ENCODE data around the gene KCNMB2.
"Not testable (repeated sequence)": the region's sequence is repeated elsewhere in the genome, so short reads cannot be mapped to it uniquely, and the experiment has no call there.

Gene KCNMB2

GRCh38 chr3:178859386-178859785, 323.1 kb downstream of the KCNMB2 start:
- no peak overlapping the region for H3K4me3 ChIP-seq (ENCODE audit: low read length)
- H3K9me3 ChIP-seq (ENCODE audit: control insufficient read depth, insufficient read depth, low read length): no peaks in the 10 kb centered on the region
- H3K27ac ChIP-seq (ENCODE audit: low read depth, low read length): no peak overlapping the region

GRCh38 chr3:178859900-178860436, 323.7 kb downstream of the KCNMB2 start:
- H4K20me1 ChIP-seq (ENCODE audit: control insufficient read depth, insufficient read depth, low read depth, low read length); H3K9me2 ChIP-seq (replicated peaks; ENCODE audit: control insufficient read depth, low read length); H3F3A ChIP-seq (ENCODE audit: control insufficient read depth, insufficient read depth); H3K4me2 ChIP-seq (ENCODE audit: low read length); H3K9me3 ChIP-seq (ENCODE audit: control insufficient read depth, insufficient read depth, low read length); H3K36me3 ChIP-seq (ENCODE audit: control insufficient read depth, low read length); H3K4me3 ChIP-seq (ENCODE audit: low read length); H3K79me2 ChIP-seq (ENCODE audit: control insufficient read depth, low read length); H3K27ac ChIP-seq (ENCODE audit: low read depth, low read length); H3K4me1 ChIP-seq (ENCODE audit: control insufficient read depth, low read length); H3K27me3 ChIP-seq (ENCODE audit: control insufficient read depth, low read length): not testable (repeated sequence)

More at GRCh38 chr3:178859386-178859785, 323.1 kb downstream of the KCNMB2 start:
- Histone ChIP-seq H3K27me3 (ENCODE audit: control insufficient read depth, low read length) (no peaks in the 10 kb centered on the region), H3K4me2 (ENCODE audit: low read length) (no peak overlapping the region), H4K20me1 (ENCODE audit: control insufficient read depth, insufficient read depth, low read depth, low read length) (no peaks in the 10 kb centered on the region), H3K4me1 (ENCODE audit: control insufficient read depth, low read length) (no peaks in the 10 kb centered on the region), H3K79me2 (ENCODE audit: control insufficient read depth, low read length) (no peaks in the 10 kb centered on the region), H3K36me3 (ENCODE audit: control insufficient read depth, low read length) (no peaks in the 10 kb centered on the region), H3K9me2 (replicated peaks; ENCODE audit: control insufficient read depth, low read length) (no peaks in the 10 kb centered on the region), H3F3A (ENCODE audit: control insufficient read depth, insufficient read depth) (no peaks in the 10 kb centered on the region)
- no peak for TF ChIP-seq EZH2phosphoT487 (IDR thresholded peaks at IDR 0.05; ENCODE audit: borderline replicate concordance, low read length)
- TF ChIP-seq, protein P1, sequence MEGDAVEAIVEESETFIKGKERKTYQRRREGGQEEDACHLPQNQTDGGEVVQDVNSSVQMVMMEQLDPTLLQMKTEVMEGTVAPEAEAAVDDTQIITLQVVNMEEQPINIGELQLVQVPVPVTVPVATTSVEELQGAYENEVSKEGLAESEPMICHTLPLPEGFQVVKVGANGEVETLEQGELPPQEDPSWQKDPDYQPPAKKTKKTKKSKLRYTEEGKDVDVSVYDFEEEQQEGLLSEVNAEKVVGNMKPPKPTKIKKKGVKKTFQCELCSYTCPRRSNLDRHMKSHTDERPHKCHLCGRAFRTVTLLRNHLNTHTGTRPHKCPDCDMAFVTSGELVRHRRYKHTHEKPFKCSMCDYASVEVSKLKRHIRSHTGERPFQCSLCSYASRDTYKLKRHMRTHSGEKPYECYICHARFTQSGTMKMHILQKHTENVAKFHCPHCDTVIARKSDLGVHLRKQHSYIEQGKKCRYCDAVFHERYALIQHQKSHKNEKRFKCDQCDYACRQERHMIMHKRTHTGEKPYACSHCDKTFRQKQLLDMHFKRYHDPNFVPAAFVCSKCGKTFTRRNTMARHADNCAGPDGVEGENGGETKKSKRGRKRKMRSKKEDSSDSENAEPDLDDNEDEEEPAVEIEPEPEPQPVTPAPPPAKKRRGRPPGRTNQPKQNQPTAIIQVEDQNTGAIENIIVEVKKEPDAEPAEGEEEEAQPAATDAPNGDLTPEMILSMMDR (IDR thresholded peaks at IDR 0.05; ENCODE audit: low read depth, low read length, poor library complexity, severe bottlenecking): no peak

DNA sequence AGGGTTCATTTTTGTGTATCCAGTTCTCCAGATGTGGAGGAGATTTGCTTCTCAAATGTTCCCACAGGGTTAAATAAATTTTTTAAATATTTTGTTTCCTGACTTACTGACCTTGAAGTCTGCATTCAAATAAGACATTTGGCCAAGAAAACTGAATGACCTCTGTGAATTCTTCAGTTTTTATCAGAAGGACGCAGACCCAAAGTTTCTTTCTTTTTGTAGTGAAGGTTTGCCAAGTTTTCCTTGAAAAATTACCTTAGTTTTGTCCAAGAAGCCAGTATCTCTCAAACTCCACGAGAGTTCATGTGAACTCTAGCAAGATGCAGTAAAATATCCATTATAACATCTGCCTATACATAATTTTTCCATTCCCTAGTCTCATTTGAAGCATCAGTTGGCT, 332.4 kb downstream of the KCNMB2 start:
- H3K4me3 ChIP-seq (ENCODE audit: low read length): no peak overlapping the region
- TF ChIP-seq, protein P1 (IDR thresholded peaks at IDR 0.05; ENCODE audit: low read depth, low read length, poor library complexity, severe bottlenecking): no peak
- no peaks in the 10 kb centered on the region for H3K36me3 ChIP-seq (ENCODE audit: control insufficient read depth, low read length)
- no peaks in the 10 kb centered on the region for H3K79me2 ChIP-seq (ENCODE audit: control insufficient read depth, low read length)
- H3K4me2 ChIP-seq (ENCODE audit: low read length): no peak overlapping the region
- no peak overlapping the region for H3K27ac ChIP-seq (ENCODE audit: low read depth, low read length)
- no peaks in the 10 kb centered on the region for H4K20me1 ChIP-seq (ENCODE audit: control insufficient read depth, insufficient read depth, low read depth, low read length)
- no peaks in the 10 kb centered on the region for H3K27me3 ChIP-seq (ENCODE audit: control insufficient read depth, low read length)
- no peaks in the 10 kb centered on the region for H3F3A ChIP-seq (ENCODE audit: control insufficient read depth, insufficient read depth)
- H3K4me1 ChIP-seq (ENCODE audit: control insufficient read depth, low read length): peaks cover 5% of the 10 kb centered on the region; the same call in 1 of the 2 replicates
- no peaks in the 10 kb centered on the region for H3K9me2 ChIP-seq (replicated peaks; ENCODE audit: control insufficient read depth, low read length)
- no peaks in the 10 kb centered on the region for H3K9me3 ChIP-seq (ENCODE audit: control insufficient read depth, insufficient read depth, low read length)

- Histone ChIP-seq H4K20me1 (ENCODE audit: control insufficient read depth, insufficient read depth, low read depth, low read length) (no peaks in the 10 kb centered on the region), H3K4me1 (ENCODE audit: control insufficient read depth, low read length) (peaks cover 5% of the 10 kb centered on the region; the same call in 1 of the 2 replicates), H3K9me2 (replicated peaks; ENCODE audit: control insufficient read depth, low read length) (no peaks in the 10 kb centered on the region), H3K36me3 (ENCODE audit: control insufficient read depth, low read length) (no peaks in the 10 kb centered on the region), H3K27me3 (ENCODE audit: control insufficient read depth, low read length) (no peaks in the 10 kb centered on the region), H3F3A (ENCODE audit: control insufficient read depth, insufficient read depth) (no peaks in the 10 kb centered on the region), H3K9me3 (ENCODE audit: control insufficient read depth, insufficient read depth, low read length) (no peaks in the 10 kb centered on the region), H3K4me2 (ENCODE audit: low read length) (no peak overlapping the region), H3K27ac (ENCODE audit: low read depth, low read length) (no peak overlapping the region), H3K79me2 (ENCODE audit: control insufficient read depth, low read length) (no peaks in the 10 kb centered on the region), H3K4me3 (ENCODE audit: low read length) (no peak overlapping the region)
- no peak for TF ChIP-seq EZH2phosphoT487 (IDR thresholded peaks at IDR 0.05; ENCODE audit: borderline replicate concordance, low read length)
- TF ChIP-seq, protein P1 (IDR thresholded peaks at IDR 0.05; ENCODE audit: low read depth, low read length, poor library complexity, severe bottlenecking): no peak
Measured at GRCh38 chr3:178870085-178870484, 333.8 kb downstream of the KCNMB2 start.

Data from DOHH2 (cell line).